ENCODE data around the gene HNRNPF. TPM values are rescaled to one million over a fixed set of nuclear protein-coding genes. Genes with fewer than 3 reads are reported as not detected.

The HNRNPF gene
- total RNA-seq, 2 experiments from 2014 or later, result 464 to 481 TPM

DNA sequence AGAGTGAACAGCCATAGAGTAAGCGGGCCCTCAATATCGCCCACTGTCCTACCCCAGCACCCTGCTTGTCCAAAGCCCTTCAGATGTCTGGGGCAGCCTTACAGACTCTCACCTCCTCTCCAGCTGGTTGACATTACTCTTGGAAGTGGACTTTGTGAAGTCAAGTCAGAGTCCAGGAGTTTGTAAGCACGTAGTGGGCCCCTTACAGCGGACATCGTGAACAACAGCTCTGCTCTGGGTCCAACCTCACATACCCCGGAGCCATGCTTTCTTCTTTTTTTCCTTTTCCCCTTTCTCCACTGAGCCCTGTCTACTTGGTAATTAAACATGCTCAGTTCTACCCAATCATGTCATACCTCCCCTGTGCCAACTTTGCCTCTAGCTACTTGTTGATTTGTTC, 17.5 kb downstream of the HNRNPF start:
- CTCF ChIA-PET, result interaction anchor here (0.6 to 1.7 kb wide), 2 partner anchors 16 to 376 kb away, joined by 3 to 5 read pairs; no protein-coding TSS in a partner anchor
- DNase-seq, result no peak
- Mint-ChIP-seq H3K4me1 (peaks cover 85% of the 10 kb centered on the region), H3K9me3 (no peaks in the 10 kb centered on the region), H3K4me3 (no peak overlapping the region), H3K36me3 (ENCODE audit: low read depth) (peaks cover 95% of the 10 kb centered on the region), H3K27ac (peak overlapping the region; percentile 78), H3K27me3 (no peaks in the 10 kb centered on the region)
- POLR2A ChIA-PET, result no interaction called here

DNA sequence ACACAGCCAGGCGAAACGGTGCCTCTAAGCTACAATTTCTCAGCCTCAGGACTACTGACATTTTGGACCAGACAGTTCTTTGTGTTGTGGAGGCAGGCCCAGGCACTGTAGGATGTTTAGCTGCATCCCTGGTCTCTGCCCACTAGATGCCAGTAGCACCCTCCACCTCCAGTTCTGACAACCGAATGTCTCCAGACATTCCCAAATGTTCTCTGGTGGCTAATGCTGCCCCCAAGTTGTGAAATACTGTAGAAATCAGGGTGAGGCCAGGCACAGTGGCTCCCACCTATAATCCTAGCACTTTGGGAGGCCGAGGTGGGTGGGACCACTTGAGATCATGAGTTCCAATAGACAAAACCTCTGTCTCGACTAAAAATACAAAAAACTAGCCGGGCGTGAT, 18.2 kb downstream of the HNRNPF start:
- peak overlapping the region; percentile 26 for H3K27ac Mint-ChIP-seq
- POLR2A ChIA-PET, result no interaction called here
- H3K4me1 Mint-ChIP-seq, result peaks cover 87% of the 10 kb centered on the region
- H3K9me3 Mint-ChIP-seq, result no peaks in the 10 kb centered on the region
- H3K27me3 Mint-ChIP-seq, result no peaks in the 10 kb centered on the region
- CTCF ChIA-PET, result interaction anchor here (1.0 to 1.7 kb wide), 5 partner anchors 10 to 34 kb away, joined by 3 to 7 read pairs (median 3); no protein-coding TSS in a partner anchor
- peaks cover 95% of the 10 kb centered on the region for H3K36me3 Mint-ChIP-seq (ENCODE audit: low read depth)
- H3K4me3 Mint-ChIP-seq, result no peak overlapping the region
- DNase-seq, result peak; percentile 38

GRCh38 chr10:43390333-43390732, 18.7 kb downstream of the HNRNPF start:
- Mint-ChIP-seq H3K4me1 (peaks cover 83% of the 10 kb centered on the region), H3K9me3 (no peaks in the 10 kb centered on the region)

GRCh38 chr10:43389867-43390266, 19.1 kb downstream of the HNRNPF start:
- Mint-ChIP-seq H3K27ac (no peak overlapping the region), H3K36me3 (ENCODE audit: low read depth) (peaks cover 92% of the 10 kb centered on the region), H3K27me3 (no peaks in the 10 kb centered on the region), H3K4me1 (peaks cover 79% of the 10 kb centered on the region), H3K9me3 (no peaks in the 10 kb centered on the region), H3K4me3 (no peak overlapping the region)
- POLR2A ChIA-PET, result no interaction called here
- CTCF ChIA-PET, result interaction anchor here (1.0 to 1.4 kb wide), 4 partner anchors 9 to 33 kb away, joined by 3 to 7 read pairs (median 3); no protein-coding TSS in a partner anchor
- DNase-seq, result no peak

More at GRCh38 chr10:43390333-43390732, 18.7 kb downstream of the HNRNPF start:
- H3K4me3 Mint-ChIP-seq, result no peak overlapping the region
- DNase-seq, result no peak
- peaks cover 95% of the 10 kb centered on the region for H3K36me3 Mint-ChIP-seq (ENCODE audit: low read depth)
- POLR2A ChIA-PET, result no interaction called here
- H3K27ac Mint-ChIP-seq, result peak overlapping the region; percentile 26
- H3K27me3 Mint-ChIP-seq, result no peaks in the 10 kb centered on the region
- CTCF ChIA-PET, result interaction anchor here (1.0 to 1.7 kb wide), 5 partner anchors 9 to 34 kb away, joined by 3 to 7 read pairs (median 3); no protein-coding TSS in a partner anchor

GRCh38 chr10:43387678-43388032, 21.3 kb downstream of the HNRNPF start:
- peak overlapping the region; percentile 51 for H3K27ac Mint-ChIP-seq
- POLR2A ChIA-PET, result no interaction called here
- CTCF ChIA-PET, result interaction anchor here (0.6 kb wide), 1 partner anchor 198 kb away, joined by 5 read pairs; no protein-coding TSS in a partner anchor
- no peaks in the 10 kb centered on the region for H3K27me3 Mint-ChIP-seq
- no peak for DNase-seq
- peaks cover 79% of the 10 kb centered on the region for H3K36me3 Mint-ChIP-seq (ENCODE audit: low read depth)
- H3K4me1 Mint-ChIP-seq, result peaks cover 64% of the 10 kb centered on the region
- H3K4me3 Mint-ChIP-seq, result no peak overlapping the region
- H3K9me3 Mint-ChIP-seq, result no peaks in the 10 kb centered on the region

GRCh38 chr10:43386981-43387677, 21.9 kb downstream of the HNRNPF start:
- ChIA-PET CTCF (interaction anchor here (1.2 kb wide), 1 partner anchor 10 kb away, joined by 3 read pairs; no protein-coding TSS in a partner anchor), POLR2A (no interaction called here)
- Mint-ChIP-seq H3K4me1 (peaks cover 59% of the 10 kb centered on the region), H3K27ac (peak overlapping the region; percentile 51), H3K9me3 (no peaks in the 10 kb centered on the region), H3K36me3 (ENCODE audit: low read depth) (peaks cover 74% of the 10 kb centered on the region), H3K27me3 (no peaks in the 10 kb centered on the region), H3K4me3 (no peak overlapping the region)
- DNase-seq, result no peak

DNA sequence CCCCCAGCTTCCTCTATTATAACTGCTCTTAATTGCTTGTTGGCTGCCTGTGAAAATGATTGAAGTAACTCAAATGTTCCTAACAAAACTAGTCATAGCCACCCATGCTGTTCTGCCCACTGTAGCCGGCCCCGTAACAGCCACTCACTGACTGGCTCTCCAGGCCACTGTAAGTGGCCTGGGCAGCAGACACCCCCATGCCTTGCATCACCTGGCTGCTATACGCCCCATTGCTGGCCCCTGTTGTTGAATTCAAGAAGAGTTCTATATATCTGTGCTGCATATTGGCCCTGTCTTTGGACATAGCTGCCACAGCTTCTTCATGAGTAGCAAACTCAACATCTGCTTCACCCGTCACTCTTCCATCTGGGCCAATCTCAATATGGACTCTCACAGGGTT, 22.4 kb downstream of the HNRNPF start:
- ChIA-PET CTCF (interaction anchor here (1.2 kb wide), 1 partner anchor 9 kb away, joined by 3 read pairs; no protein-coding TSS in a partner anchor), POLR2A (no interaction called here)
- Mint-ChIP-seq H3K36me3 (ENCODE audit: low read depth) (peaks cover 68% of the 10 kb centered on the region), H3K4me3 (no peak overlapping the region), H3K9me3 (no peaks in the 10 kb centered on the region), H3K27me3 (no peaks in the 10 kb centered on the region), H3K4me1 (peaks cover 54% of the 10 kb centered on the region), H3K27ac (peak overlapping the region; percentile 6)
- DNase-seq, result no peak

- H3K4me3 Mint-ChIP-seq, result no peak overlapping the region
- no peak overlapping the region for H3K27ac Mint-ChIP-seq
- no peaks in the 10 kb centered on the region for H3K27me3 Mint-ChIP-seq
- CTCF ChIA-PET, result interaction anchor here (0.8 to 0.9 kb wide), 2 partner anchors 10 to 16 kb away, joined by 3 read pairs; no protein-coding TSS in a partner anchor
- no peak for DNase-seq
- peaks cover 48% of the 10 kb centered on the region for H3K4me1 Mint-ChIP-seq
- H3K9me3 Mint-ChIP-seq, result no peaks in the 10 kb centered on the region
- H3K36me3 Mint-ChIP-seq (ENCODE audit: low read depth), result peaks cover 57% of the 10 kb centered on the region
- POLR2A ChIA-PET, result no interaction called here
These were observed 23.5 kb downstream of the HNRNPF start for GRCh38 chr10:43385412-43386004.

- no peaks in the 10 kb centered on the region for H3K9me3 Mint-ChIP-seq
- no peak overlapping the region for H3K4me3 Mint-ChIP-seq
- no peak for DNase-seq
- peaks cover 48% of the 10 kb centered on the region for H3K36me3 Mint-ChIP-seq (ENCODE audit: low read depth)
- CTCF ChIA-PET, result interaction anchor here (0.8 kb wide), 1 partner anchor 17 kb away, joined by 3 read pairs; no protein-coding TSS in a partner anchor
- H3K4me1 Mint-ChIP-seq, result peaks cover 38% of the 10 kb centered on the region
- no peak overlapping the region for H3K27ac Mint-ChIP-seq
- H3K27me3 Mint-ChIP-seq, result no peaks in the 10 kb centered on the region
- POLR2A ChIA-PET, result no interaction called here
These were observed 24.4 kb downstream of the HNRNPF start for GRCh38 chr10:43384252-43385221.

DNA sequence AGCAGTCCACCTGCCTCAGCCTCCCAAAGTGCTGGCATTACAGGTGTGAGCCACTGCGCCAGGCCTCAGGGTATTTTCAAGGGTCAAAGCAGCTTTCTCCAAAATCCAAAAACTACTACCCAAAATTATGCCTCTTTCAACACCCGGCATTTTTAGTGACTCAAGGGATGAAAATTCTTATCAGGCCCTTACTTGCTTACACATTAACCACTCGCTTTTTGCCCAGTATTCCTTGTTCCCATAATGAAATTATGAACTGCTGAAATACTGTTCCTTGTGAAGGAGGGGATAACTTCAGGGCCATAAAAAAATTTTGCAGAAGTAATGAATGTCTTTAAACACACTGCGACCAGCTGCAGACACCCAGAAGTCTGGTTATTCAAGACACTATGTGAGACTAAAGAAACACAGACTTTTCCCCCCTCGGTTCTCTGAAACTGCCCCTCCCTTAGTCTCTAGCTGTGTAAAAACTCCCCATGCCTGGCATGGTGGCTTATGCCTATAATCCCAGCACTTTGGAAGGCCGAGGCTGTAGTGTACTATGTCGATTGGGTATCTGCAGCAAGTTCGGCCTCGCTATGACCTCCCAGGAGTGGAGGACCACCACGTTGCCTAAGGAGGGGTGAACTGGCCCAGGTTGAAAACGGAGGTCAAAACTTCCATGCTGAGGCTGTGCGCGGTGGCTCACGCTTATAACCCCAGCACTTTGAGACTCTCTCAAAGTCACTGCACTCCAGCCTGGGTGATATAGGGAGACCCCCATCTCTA, 25.6 kb downstream of the HNRNPF start:
- CTCF ChIA-PET, result interaction anchor here (1.2 kb wide), 1 partner anchor 118 kb away, joined by 3 read pairs; no protein-coding TSS in a partner anchor
- Mint-ChIP-seq H3K4me1 (peaks cover 29% of the 10 kb centered on the region), H3K27me3 (no peaks in the 10 kb centered on the region), H3K4me3 (no peak overlapping the region), H3K9me3 (no peaks in the 10 kb centered on the region), H3K27ac (no peak overlapping the region), H3K36me3 (ENCODE audit: low read depth) (peaks cover 39% of the 10 kb centered on the region)
- POLR2A ChIA-PET, result no interaction called here
- no peak for DNase-seq

GRCh38 chr10:43380610-43381222, 28.3 kb downstream of the HNRNPF start:
- peaks cover 8% of the 10 kb centered on the region for H3K4me1 Mint-ChIP-seq
- DNase-seq, result no peak
- no peaks in the 10 kb centered on the region for H3K27me3 Mint-ChIP-seq
- H3K36me3 Mint-ChIP-seq (ENCODE audit: low read depth), result peaks cover 14% of the 10 kb centered on the region
- no peaks in the 10 kb centered on the region for H3K9me3 Mint-ChIP-seq
- no peak overlapping the region for H3K4me3 Mint-ChIP-seq
- POLR2A ChIA-PET, result no interaction called here
- CTCF ChIA-PET, result interaction anchor here (0.6 to 2.0 kb wide), 6 partner anchors 10 to 288 kb away, joined by 3 to 9 read pairs (median 4); no protein-coding TSS in a partner anchor
- H3K27ac Mint-ChIP-seq, result no peak overlapping the region

All from activated CD4-positive, alpha-beta T cell treated with anti-CD3 and anti-CD28 coated beads, Interleukin-2, amount 10 ng/mL, durations not matched to agents 7 days and 5 days (primary cell).